COR-L47 (cell line): ENCODE measurements around the gene GALNT9.
"Not testable (repeated sequence)": the region's sequence is repeated elsewhere in the genome, so short reads cannot be mapped to it uniquely, and the experiment has no call there.

Source experiments
- DNase-seq: peaks from one replicate; lab custom pipeline; 2025; lab: John Stamatoyannopoulos, UW

Gene GALNT9

DNA sequence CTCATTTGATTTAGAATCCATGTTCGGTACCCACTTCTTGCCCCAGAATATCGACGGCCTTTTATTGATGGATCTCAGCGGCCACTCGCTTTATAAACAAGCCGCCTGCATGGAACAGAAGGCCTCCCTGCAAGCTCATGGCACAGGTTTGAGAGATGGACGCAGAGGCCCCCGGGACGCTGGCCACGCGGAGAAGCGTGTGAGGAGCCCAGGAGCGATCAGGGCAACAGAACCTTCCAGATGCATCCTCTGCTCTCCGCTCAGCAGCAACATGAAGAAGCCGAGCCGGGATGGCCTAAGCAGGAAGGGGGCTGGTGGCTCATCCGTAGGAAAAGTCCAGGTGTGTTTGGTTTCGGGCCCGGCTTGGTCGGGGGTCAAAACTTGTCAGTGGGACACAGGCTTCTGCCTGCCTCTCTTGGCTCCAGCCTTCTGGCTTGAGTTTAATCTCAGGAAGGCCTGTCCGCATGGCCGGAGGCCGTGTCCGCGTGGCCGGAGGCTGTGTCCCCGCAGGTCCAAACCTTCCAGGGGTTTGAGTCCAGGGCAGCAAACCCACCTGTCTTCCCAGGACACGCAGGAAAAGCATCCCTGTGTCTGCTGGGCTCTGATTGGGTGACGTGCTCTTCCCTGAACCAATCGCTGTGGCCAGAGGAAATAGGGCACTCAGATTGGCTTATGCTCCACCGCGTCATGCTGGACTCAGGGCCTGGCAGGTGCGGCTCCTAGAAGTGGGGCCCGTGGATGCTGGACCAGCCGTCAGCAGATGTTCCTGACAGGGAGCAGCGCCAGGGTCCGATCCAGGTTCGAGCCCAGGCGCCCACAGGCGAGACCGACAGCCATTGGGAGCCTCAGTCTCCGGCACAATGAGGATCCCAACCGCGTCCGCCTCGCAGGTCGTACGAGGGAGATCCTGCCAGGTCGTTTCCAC, 65.0 kb downstream of the GALNT9 start:
- no peak for DNase-seq

- DNase-seq: no peak
Measured at GRCh38 chr12:132263451-132264049, 65.8 kb downstream of the GALNT9 start.

DNA sequence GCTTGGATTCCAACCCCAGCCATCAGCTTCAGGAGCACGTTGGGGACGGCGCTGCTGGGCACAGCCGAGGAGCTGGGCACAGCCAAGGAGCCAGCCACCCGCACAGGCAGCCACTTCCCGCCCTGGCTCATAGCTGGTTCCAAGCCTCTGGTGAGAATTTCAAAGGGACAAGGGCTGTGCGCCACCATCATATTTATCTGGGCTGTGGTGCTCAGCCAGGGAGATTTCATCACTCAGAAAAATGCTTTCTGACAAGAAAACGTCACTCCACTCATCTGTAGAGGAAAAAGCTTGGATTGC, 66.4 kb downstream of the GALNT9 start:
- no peak for DNase-seq

- DNase-seq: no peak
Measured at GRCh38 chr12:132262256-132263060, 66.9 kb downstream of the GALNT9 start.

- DNase-seq: no peak
Measured at GRCh38 chr12:132261328-132262138, 67.9 kb downstream of the GALNT9 start.

DNA sequence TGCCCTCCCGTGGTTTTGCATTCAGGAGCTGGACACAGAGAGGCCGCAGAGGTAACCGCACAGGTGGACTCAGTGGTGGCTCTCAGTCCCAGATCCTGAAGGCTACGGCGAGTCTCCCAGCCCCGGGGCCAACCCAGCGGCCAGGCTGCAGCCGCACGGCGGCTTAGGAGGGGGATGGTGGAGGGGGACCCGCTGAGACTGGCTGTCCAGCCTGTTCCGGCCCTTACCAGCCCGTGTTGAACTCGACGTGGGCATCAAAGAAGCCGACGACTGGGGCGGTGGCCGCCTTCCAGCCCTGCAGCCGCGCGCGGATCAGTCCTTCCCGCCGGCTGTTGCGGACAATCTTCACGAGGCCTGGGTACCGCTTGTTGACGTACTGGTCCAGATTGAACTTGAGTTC, 68.7 kb downstream of the GALNT9 start:
- DNase-seq: no peak

- no peak for DNase-seq
Measured at GRCh38 chr12:132259872-132260695, 69.3 kb downstream of the GALNT9 start.

DNA sequence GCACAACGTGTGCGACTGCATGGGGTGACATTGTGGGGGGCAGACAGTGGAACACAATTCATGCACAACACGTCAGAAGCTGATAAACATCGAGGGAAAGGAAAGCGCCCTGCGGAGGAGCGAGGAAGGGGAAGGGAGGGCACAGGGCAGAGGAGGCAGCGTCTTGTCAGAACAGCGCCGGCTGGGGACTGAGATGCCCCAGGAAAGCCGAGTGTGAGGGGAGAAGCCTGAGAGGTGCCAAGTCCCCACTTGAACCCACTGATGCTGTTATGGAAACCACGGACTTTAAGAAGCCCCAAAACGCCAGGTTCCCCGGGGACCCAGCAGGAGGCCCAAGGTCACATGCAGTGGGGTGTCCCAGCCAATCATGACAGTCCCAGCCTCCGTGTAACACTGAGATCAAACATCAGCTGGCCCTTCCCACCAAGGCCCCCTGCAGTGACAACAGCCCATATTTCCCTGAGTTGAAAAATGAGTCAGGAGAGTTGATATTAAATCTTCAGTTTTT, 70.0 kb downstream of the GALNT9 start:
- DNase-seq: no peak

GRCh38 chr12:132258543-132258942, 70.8 kb downstream of the GALNT9 start:
- DNase-seq: no peak

GRCh38 chr12:132257955-132258490, 71.4 kb downstream of the GALNT9 start:
- DNase-seq: no peak

- DNase-seq: no peak
Measured at GRCh38 chr12:132257206-132257954, 72.0 kb downstream of the GALNT9 start.

DNA sequence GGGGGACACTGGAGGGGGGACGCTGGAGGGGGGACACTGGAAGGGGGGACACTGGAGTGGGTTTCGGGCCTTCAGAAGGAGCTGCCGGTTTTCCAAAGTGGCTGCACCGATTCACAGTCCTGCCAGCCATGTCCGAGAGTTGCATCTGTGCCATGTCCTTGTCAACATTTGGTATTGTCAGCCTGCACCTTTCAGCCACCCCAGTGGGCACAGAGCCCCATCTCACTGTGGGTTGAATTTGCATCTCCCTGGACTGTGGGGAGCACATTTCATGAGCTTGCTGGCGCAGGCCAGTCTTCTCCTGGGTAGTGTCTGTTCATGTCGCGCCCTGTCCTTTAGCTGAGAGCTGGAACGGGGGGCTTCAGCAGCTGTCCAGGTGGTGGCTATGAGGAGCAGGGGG, 72.7 kb downstream of the GALNT9 start:
- no peak for DNase-seq

DNA sequence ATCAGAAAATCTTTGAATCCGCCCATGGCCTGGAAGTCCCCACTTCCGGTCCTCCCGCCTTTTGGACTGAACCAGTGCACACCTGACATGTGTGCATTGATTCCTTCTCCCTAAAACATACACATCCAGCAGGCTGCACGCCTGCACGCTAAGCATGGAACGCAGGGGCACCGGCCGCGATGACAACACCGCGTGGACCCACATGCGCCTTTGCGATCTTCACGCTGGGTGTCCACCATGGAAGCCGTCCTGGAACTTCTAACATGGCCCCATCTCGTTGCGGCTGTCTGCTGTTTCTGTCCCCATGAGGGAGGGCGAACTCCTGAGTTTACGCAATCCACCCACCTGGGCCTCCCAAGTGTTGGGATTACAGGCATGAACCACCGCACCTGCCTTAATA, 73.7 kb downstream of the GALNT9 start:
- no peak for DNase-seq

DNA sequence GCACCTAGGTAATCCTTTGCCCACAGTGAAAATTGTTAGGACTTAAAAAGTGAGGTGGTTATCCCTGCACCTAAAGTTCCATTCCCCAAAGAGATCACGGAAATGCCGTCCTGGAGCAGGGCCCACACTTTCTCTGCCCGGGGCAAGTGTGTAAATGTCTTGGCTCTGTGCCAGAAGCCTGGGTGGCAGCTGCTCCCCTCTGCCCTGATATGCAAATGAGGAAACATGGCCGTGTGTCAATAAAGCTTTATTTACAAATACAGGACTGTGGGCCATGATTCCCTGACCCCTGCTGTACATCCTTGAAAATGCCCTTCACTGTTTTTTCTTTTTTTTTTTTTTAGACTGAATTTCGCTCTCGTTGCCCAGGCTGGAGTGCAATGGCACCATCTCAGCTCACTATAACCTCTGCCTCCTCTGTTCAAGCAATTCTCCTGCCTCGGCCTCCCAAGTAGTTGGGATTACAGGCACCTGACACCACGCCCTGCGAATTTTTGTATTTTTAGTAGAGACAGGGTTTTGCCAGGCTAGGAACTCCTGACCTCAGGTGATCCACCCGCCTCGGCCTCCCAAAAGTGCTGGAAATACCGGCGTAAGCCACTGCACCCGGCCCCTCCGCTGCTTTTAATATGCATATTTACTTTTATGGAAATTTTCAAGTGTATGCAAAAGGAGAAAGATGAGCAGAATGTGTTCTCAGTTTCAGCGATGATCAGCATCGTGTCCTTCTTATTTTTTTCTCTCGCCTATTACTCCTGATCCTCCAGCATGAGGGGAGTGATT, 75.5 kb downstream of the GALNT9 start:
- no peak for DNase-seq

- DNase-seq: not testable (repeated sequence)
Measured at GRCh38 chr12:132252981-132253380, 76.4 kb downstream of the GALNT9 start.

DNA sequence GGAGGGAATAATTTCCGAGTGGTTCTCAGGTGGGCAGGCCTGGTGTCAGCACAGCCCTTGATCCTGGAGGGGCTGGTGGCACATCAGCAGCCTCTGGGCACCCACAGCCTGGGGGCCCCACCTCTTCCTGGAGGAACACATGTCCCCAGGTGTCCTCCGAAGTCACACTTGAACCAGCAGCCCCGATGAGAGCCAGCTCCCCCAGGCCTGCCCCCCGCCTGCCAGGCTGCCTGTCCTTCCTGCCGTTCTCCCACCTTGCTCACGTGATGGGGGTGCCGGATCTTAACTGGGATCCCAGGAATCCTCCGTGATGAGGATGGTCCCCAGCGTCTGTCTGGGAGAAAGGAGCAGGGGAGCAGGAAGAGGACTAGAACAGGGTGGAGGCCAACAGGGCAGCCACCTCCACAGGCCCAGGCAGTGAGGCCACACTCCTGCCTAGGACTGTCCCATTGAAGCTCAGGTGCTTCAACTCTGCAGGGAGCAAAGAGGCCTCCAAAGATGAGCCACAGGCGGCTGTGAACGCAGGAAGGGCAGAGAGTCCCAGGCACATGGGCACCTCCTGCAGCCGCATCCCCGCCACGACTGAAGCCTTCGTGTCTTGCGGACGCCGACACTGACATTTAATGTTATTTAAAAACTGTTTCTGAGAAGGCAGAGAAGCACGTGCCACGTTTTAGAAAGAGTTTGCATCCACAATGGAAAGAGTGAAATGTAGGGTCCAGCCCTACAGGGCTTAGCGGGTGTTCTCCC, 77.5 kb downstream of the GALNT9 start:
- no peak for DNase-seq

GRCh38 chr12:132251310-132251709, 78.1 kb downstream of the GALNT9 start:
- DNase-seq: no peak

DNA sequence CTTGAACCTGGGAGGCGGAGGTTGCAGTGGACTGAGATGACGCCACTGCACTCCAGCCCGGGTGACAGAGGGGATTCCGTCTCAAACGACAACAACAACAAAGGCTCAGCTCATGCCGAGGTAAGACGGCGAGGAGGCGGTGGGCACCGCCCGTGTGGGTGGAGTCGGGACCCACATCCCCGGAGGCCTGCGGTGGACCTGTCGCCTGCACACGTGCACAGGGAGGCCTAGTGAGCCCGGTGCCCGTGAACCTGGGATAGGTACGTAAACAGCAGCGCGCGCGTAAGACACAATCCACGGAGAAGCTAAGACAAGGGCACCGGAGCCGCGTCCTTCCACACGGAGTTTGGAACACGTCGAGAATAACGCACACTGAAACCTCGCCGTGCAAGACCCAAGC, 78.7 kb downstream of the GALNT9 start:
- DNase-seq: no peak
